Epithelial cell of proximal tubule (primary cell): ENCODE measurements around the gene MTUS2. TPM values are rescaled to one million over a fixed set of nuclear protein-coding genes. Genes with fewer than 3 reads are reported as not detected.

Source experiments
- DNase-seq: peaks from one replicate; pipeline ENCODE4 v3.0.0-alpha.2; 2011; ENCODE audit warnings: low read depth
- H3K4me3 ChIP-seq: 2 replicates; pipeline ENCODE4 v1.5.1; 2011; ENCODE audit warnings: low read depth, mild to moderate bottlenecking, low read length
- CTCF ChIP-seq: conservative IDR thresholded peaks from 2 replicates; pipeline ENCODE4 v1.5.1; 2012; ENCODE audit warnings: low read depth, mild to moderate bottlenecking, low read length
- total RNA-seq: library from RNA; depleted of rRNA; stranded (reverse); fragments of >200 nt; gene quantifications from 2 replicates; pipeline ENCODE4 v1.2.3, GENCODE V29; 2015

MTUS2 gene
- total RNA-seq, 1 donor from 2014 or later, result not detected

- no peak for TF ChIP-seq CTCF
- H3K4me3 ChIP-seq, result no peak overlapping the region
- no peak for DNase-seq
These were observed 695.2 kb downstream of the MTUS2 start for GRCh38 chr13:29515372-29515771.

DNA sequence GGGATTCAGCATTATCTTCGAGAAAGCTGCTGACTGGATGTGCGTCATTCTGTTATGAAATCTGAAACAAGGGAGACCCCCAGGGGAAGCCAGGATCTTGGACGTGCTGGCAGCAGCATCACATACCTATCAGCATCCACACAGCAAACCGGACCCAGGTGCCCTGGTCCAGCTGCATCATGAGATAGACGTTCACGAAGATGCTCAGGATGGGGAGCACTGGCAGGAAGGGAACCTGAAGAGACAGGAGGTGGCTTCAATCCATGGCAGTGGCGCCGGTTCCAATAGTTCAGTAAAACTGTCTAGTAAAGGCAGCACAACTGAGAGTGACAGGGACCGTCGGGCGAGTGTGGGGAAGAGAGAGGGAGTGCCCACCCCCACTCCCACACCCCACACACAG is 695.9 kb downstream of the MTUS2 start:
- TF ChIP-seq CTCF, result no peak
- DNase-seq, result no peak
- H3K4me3 ChIP-seq, result no peak overlapping the region

GRCh38 chr13:29516880-29517279 is 696.7 kb downstream of the MTUS2 start:
- no peak overlapping the region for H3K4me3 ChIP-seq
- no peak for DNase-seq
- no peak for TF ChIP-seq CTCF

- no peak overlapping the region for H3K4me3 ChIP-seq
- no peak for TF ChIP-seq CTCF
- DNase-seq, result no peak
These were observed 699.8 kb downstream of the MTUS2 start for GRCh38 chr13:29519921-29520320.

- no peak for TF ChIP-seq CTCF
- no peak for DNase-seq
These were observed 700.5 kb downstream of the MTUS2 start for GRCh38 chr13:29520671-29521070.

DNA sequence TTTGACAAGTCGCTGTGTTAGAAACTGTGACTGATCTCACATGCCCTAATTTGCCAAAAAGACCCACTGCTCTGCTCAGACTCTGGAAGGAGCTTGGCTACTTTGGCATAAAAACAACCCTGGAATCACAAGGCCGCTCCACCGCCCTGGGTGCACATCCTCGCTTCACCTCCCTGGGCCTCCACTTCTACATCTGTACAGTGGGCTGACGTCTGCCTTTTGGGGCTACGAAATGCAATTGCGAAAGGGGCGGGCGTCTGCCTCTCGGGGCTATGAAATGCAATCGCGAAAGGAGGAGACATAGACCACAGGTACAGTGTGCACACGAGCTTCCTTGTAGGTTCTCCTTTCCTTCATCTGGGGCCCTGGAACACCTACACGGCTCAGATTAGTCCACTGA is 701.2 kb downstream of the MTUS2 start:
- no peak for DNase-seq

More at GRCh38 chr13:29520671-29521070, 700.5 kb downstream of the MTUS2 start:
- no peak overlapping the region for H3K4me3 ChIP-seq

More for the DNA sequence above, 701.2 kb downstream of the MTUS2 start:
- no peak for TF ChIP-seq CTCF
- H3K4me3 ChIP-seq, result no peak overlapping the region
